ENCODE measurements around the gene GLB1L2.

The GLB1L2 gene

DNA sequence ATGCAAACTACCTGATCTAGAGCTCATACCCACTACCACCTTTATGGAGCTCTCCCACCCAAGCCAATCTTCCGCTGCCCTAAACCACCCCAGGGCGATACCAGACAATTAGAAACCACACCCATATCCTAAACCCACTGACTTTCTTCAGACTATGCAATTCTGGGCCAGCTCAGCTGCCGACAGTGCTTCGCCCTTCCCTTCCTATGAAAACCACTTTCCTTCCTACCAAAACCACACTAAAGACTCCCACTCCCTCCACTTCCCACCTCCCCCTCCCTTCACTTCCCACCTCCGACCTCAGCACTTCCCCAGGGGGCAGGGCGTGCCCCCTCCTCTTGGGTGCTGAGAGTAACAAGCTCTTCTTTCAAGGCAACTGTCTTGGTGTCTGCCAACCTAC lies 55.2 kb downstream of the GLB1L2 start:
- no peak for DNase-seq (ENCODE audit: low spot score)

DNA sequence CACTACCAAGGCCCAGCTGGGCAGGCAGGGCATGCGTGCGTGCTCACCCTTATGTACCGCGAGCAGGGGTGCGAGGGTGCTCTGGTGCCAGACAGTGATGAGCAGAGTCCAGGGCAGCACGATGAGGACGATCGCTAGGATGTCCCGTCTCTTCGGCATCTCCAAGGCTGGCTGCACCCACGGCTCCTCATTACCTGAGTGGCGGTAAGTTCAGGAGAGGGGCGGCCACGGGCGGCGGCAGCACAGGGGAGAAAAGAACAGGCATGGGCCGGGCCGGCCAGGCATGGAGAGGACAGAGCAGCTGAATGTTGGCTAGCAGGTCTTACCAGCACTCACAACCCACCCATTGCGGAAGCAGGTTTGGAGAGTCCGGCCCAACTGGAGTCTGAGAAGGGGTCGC lies 55.7 kb downstream of the GLB1L2 start:
- DNase-seq (ENCODE audit: low spot score): no peak

DNA sequence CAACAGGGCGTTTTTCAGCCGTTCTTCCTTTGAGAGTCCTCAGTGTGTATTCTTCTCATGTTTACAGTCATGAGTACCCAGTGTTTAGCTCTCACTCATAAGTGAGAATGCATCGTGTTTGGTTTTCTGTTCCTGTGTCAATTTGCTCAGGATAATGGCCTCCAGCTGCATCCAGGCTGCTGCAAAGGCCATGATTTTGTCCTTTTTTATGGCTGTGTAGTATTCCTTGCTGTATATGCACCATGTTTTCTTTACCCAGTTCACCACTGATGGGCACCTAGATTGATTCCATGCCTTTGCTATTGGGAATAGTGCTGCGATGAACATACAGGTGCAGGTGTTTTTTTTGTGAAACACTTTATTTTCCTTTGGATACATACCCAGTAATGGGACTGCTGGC lies 56.8 kb downstream of the GLB1L2 start:
- no peak for DNase-seq (ENCODE audit: low spot score)

DNA sequence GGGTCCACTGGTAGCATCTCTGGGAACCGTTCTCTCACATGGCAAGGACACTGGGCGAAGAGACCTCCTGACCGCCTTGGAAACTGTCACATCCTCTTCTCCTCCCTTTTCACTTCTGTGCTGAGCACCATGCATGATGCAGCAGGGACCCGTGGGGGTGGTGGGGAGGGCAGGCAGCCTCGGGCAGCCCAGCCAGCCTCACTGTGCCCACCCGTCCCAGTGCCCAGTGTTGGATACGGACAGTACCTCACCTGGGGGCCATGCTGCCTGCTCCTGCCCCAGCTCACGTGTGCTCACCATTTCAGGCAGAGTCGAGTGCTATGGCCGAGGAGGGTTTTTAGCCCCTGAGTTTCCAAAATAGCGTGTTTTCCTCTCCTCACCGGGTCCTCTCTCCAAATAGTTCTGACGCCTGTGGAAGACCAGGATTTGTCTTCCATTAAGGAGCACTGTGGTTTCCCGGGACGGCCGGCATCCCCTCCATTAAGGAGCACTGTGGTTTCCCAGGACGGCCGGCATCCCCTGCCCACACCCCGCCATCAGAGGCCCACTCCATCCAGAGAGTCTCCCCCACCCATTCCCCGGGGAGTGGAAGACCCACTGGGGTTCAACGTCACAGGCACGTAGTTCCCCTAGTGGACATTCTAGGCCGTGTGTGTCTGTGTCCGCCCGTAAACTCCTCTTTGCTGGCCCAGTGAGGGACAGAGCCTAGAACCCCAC lies 57.8 kb downstream of the GLB1L2 start:
- no peak for DNase-seq (ENCODE audit: low spot score)

DNA sequence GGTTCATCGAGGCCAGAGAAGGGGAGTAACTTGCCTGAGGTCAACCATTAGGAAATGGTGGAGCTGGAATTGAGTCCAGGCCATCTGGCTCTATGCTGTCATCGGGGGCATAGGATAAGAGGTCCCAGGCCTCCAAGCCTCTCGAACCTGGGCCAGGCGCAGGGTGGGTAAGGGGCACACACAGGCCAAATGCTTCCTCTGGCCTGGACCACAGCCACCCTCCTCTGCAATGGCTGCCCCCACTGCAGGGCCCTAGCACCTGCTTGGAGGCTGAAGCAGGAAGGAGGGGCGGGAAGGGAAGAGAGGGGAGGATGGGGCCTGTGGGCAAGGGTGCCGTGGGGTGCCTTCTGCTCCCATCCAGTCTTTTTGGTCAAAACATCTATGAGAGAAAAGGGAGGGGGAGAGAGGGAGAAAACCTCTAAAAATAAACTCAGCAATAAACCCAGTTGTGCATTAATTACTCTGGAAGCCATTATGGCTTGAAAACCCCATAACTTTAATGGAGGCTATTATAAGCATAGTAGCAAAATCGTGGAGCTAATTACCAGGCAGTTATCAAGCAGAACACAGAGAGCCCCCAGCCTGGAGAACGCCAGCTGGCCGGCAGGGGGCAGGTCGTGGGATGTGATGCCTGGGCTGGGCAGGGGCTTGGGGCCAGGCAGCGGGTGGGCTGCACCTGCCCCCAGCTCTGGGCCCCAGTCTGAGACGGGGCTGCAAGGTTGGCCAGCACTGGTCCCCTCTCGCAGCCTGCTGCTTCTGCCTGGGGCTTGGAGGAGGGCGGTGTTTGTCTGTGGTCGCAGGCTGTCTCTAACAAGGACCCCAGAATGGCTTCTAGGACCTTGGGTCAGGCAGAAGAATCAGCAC lies 59.1 kb downstream of the GLB1L2 start:
- no peak for DNase-seq (ENCODE audit: low spot score)

DNA sequence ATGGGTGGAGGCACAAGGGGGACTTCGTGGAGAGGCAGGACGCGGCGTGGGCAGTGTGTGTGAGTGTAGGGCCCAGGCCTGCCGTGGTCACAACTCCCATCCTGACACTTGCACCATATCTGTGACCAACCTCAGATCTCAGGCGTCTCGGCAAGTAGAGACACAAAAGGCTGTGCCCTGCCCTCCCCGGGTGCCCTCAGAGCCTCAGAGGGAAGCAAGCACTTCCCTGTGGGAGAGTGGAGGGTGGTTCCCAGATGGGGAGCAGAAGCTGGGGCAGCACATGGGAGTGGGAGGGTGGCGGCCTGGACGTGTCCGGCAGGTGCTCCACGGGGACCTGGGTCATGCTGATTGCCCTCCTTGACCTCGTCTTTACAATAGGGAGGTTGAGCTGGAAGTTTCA lies 59.9 kb downstream of the GLB1L2 start:
- DNase-seq (ENCODE audit: low spot score): no peak

DNA sequence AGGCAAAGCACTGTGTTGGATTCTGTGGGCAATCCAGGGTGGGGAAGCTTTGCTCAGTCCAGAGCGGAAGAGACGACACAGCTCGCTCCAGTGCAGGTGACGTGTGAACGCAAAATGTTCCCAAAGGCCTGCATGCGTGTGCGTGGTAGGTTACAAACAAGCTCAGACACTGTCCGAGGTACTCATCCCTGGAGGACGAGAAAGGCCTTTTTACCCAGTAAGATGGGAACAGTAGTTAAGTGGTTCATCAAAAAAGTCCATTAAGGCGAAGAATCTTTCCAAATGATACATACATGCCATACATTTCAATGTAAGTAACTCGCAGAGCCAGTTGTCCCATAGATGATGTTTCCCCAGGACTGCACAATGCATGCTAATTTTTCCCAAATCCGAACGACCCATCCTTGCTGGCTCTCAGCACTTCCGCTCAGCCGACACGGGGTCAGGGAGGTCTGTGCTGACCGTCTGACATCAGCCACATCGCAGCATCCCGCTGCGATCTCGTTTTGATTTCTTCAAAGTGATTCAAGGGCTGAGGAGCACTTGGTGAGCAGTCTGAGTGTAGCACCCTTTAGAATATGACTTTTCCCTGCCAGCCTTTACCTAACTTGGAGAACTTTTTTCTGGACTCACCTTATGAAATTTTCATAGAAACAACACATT lies 61.3 kb downstream of the GLB1L2 start:
- no peak for DNase-seq (ENCODE audit: low spot score)

DNA sequence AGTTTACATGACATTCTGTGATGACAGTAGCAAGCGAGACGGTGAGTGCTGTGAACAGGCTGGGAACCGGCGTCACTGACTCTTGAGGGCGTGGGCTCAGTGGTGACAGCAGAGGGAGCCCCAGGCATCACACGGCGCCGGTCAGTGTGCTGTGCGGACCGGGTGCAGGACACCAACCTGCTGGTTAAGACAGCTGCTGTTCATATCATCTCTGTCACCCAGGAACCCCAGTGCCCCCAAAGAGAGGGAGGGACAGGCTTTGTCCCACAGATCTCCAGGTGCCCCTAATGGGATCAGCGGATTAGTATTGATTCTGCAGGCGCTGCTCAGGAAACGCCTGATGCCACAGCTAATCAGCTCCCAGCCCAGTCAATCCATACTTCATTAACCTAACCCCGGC lies 61.9 kb downstream of the GLB1L2 start:
- no peak for DNase-seq (ENCODE audit: low spot score)

DNA sequence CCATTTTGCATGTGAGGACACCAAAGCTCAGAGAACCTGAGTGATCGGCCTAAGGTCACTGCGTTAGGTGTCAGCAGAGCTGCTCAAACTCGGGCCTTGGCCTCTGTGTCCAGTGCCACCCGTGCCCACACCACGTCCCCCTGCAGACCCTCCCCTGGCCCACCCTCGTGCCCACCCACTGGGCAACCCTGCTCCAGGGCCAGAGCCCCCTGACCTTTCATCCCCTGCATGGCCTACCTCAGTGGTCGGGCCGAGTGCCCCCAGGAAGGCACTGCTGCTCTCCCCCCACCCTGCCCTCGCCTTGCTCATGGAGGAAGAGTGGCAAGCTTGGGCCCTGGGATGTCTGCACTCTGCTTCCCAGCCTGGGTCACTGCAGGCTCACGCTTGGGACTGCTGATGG lies 62.5 kb downstream of the GLB1L2 start:
- no peak for DNase-seq (ENCODE audit: low spot score)

DNA sequence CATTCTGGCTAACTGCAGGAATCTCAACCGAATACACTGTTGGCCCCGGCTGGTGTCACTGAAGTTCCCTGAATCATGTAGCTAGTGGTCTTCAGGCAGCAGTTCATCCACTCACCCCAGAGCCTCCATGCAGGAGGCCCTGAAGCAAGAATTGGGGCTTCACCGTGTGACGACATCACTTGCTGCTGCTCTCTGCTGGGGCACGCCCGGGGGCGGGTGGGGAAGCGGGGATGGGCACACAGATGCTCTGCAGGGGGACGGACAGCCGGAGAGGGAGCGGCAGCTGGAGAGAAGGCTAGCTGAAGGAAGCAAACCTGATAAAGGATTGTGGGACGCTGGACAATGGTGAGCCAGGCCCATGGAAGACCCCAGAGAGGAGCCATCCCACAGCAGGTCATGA lies 63.2 kb downstream of the GLB1L2 start:
- no peak for DNase-seq (ENCODE audit: low spot score)

DNA sequence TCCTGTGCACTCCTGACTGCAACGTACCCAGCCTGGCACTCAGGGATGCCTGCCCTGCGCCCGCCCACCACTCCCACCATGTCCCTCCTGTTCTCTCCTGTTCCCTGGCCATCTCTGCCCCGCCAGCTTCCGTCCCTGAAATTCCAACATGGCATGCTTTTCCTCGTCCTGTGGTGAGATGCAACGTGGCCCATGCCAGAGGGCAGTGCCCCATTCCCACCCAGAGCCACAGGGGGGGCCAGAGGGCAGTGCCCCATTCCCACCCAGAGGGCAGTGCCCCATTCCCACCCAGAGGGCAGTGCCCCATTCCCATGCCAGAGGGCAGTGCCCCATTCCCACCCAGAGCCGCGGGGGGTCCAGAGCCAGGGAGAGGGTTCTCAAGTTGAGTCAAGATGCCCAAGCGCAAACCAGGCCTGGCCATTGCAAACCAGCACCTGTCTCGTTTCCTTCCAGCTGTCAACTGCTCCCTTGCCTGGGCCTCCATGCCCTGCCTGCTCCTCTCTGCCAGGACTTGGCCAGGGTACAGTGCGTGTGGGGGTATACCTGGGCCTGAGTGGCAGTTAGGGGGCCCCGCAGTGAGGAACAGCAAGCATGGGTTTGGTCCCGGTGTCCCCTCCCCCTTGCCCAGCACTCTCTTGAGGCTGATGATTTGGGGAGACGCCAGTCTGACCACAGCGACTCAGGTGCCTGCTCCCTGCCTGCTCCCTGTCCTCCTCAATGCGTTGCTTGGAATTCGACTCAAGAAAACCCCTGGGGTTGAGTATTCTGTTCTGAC lies 65.7 kb downstream of the GLB1L2 start:
- DNase-seq (ENCODE audit: low spot score): no peak

DNA sequence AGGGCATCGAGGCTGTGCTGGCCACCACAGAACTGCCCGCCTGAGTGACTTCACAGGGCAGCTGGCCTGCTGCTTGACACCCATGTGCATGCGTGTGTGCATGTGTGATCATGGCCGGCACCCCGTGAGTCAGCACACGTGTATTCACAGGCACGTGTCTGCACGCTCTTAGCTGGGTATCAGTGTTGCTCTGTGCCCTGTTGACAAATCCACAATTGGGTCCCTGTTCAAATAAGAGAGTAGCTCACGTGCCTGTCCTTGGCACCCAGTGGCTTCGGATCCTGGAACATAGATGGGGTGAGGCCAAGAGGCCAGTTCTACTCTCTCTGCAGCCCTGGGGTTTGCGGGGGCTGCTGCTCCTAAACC lies 66.3 kb downstream of the GLB1L2 start:
- no peak for DNase-seq (ENCODE audit: low spot score)

DNA sequence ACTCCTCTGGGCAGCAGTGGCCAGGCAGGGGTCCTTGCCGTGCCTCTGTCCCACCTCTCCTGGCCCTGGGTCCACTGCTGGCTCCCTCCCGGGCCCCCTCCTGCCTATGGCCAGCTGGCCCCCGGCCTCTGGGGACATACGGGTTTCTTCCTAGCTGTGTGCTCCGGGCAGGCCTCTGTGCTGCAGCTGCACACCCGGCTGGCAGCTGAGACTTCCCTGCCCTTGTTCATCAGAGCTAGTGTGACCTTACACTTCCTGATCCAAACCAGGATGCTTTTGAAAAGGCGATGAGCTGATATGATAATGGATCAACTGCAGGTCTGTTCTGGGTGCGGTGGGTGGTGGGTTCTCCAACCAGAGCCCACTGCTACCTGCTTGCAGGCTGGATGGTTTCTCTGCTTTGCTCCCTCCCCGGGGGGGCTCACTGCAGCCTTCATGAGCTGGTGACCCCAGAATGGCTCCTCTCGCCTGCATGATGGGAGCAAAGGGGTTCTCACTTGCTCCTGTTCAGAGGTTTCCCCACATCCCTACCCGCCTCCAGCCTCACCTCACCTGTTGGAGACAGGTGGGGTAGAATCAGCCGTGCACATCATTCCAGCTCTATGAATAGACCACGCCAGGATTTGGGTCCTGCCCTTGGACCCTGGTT lies 67.0 kb downstream of the GLB1L2 start:
- DNase-seq (ENCODE audit: low spot score): no peak

DNA sequence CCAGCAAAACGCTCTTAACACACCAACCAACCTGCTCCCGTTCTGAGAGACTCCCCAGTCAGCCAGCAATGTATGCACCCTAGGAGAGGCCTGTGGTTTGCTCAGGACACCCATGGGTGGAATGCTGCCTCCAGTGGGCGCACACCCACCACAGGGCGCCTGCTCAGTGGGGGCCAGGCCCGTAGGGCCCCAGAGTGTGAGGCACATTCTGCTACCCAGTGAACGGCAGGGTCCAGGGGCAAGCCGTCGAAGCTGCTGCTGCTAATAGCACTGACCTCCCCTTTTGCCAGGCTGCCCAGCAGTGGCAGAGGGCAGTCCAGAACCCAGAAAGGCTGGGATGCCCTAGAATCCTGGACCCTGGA lies 67.5 kb downstream of the GLB1L2 start:
- DNase-seq (ENCODE audit: low spot score): no peak

DNA sequence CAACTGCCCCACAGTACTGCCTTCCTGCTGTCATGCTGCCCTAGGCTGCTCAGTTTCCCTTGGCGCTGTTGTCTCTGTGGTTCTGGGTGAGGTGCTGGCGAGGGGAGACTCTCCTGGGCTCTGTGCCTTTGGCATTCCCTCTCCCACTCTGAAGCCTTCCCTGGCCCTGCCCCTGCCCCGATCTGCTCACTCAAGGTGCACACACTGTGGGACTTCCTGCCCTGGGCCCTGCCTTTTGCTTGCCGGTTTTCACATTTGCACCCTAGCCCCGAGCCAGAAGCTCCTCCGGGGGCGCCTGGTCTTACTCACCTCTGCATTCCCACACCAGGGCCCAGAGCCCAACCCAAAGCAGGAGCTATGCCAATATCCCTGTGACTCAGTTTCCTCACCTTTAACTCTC lies 68.2 kb downstream of the GLB1L2 start:
- no peak for DNase-seq (ENCODE audit: low spot score)

DNA sequence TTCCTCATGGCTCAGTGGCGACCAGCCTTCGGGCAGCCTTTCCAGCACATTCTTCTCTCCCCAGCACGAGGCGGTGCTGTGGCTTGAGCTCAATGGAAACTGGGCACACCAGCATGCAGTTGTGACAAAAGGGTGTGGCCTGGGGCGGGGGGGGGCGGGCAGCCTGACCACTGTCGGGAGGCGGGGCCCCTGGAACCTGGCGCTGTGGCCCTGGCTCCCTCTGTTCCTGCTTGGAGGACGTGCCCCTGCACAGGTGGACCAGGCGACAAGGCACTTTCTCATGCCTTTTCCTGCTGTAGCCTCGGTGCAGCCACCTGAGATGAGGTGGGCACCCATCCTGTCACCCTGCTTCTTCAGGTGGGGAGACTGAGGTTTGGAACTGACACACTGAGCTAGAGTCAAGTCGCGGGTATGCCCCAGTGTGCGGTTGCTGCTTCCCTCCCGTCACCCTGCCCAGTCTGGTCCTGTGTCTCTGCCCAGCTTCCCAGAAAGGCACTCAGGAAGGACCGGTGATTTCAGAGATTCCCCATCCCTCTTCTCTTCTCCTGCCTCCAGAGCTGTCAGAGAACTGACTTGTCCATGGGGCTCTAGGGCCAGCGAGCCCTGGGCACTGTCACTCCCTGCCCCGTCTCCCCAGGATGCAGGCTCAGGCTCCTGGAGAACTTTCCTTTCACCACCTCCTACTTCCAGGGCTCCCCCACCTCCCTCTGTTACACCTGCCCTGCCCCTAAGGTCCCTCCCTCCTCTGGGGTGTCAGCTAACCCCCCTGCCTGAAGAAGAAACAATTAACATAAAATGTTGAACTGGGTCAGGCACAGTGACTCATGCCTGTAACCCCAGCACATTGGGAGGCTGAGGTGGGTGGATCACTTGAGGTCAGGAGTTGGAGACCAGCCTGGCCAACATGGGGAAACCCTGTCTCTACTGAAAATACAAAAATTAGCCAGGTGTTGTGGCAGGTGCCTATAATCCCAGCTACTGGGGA lies 70.3 kb downstream of the GLB1L2 start:
- DNase-seq (ENCODE audit: low spot score): no peak

DNA sequence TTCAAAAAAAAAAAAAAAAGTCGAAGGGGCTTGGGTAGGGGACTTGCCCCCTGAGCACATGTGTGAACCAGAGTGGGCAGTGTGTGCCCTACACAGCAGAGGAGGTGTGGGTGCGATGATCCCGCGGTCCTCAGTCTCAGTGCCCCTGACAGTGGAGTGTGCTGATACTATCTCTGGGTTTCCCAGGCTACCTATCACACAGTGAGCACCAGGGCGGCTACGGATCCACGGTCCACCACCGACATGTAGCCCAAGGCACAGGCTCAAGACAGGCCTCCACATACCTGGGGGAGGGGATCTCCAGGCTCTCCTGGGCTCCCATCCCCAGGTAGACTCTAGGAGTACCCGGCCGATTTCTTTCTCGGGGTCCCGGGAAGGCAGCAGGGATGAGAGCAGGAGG lies 71.1 kb downstream of the GLB1L2 start:
- no peak for DNase-seq (ENCODE audit: low spot score)

DNA sequence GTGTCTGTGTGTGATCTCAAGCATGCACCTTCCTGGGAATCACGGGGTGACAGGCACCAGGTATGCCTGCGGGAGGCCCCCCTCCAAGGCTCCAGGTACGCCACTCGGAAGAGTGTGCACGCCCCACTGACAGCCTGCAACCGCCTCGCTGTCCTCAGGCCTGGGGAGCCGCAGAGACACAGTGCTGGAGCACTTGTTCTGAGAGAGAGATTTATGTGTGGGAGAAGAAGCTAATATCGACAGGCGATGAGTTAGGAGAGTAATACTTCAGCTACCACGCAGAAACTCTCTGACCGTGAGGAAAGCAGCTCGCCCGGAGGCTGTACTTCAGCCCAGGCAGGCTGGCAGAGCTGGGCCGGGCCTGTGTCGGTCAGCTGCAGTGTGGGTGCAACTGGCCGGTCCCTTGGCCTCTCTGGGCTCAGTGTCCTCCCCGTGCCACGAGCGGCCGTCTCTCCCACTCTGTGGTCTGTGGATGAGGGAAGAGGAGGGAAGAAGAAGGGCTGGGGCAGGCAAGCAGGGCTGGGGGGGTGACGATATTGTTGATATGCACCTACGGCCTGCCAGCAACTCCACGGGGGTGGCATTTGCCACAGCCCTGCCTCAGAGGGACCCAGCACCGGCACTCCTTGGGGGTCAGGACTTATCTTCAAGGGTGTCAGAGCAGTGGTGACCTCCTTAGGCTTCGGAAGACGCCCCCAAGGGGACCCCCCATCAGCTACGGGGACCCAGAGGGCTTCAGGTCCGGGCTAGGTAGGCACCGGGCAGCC lies 73.0 kb downstream of the GLB1L2 start:
- DNase-seq (ENCODE audit: low spot score): no peak

DNA sequence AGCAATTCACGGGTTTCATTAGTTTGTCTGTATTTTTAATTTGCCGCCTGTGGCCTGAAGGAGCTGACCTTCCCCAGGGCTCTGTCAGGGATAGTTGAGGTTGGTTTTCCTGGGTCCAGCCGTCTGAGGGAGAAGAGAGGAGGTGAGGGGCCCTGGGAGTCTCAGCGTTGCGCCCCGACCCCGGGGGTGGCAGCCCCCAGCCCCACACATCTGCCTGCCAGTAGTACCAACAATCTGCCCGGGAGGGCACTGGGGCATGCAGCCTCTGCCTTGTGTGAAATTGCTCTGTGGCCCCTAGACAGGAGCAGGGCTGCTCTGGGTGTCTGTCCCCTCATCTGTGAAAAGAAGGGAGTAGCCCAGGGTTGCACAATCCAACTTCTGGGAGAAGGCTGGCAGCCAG lies 73.6 kb downstream of the GLB1L2 start:
- DNase-seq (ENCODE audit: low spot score): no peak

DNA sequence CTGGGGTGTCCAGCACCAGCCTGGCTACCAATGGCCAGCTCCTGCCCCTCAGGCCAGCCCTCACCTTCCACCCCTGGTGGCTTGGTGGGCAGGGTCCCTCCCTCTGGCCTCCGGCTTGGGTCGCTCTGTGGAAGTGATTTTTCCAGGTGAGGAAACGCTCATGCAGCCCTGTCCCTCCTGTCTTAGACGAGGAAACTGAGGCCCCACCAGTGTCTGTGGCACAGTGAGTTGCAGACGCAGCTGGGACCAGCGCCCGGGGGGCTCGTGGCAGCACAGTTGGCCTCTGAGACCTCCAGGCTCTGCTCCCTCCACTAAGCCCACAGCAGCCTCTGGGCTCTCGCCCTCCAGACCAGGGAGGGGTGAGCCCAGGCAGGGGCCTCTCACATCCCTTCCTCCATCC lies 74.1 kb downstream of the GLB1L2 start:
- no peak for DNase-seq (ENCODE audit: low spot score)

Measured in germinal center (tissue), 1 donor.